RWPE2 (cell line): ENCODE measurements around the gene LRRC41.
A peak's percentile ranks its signal among the peaks of the same experiment; 100 is the strongest.

Source experiments
- ATAC-seq: fragments of 200-7000 bp; cut with Tn5 transposase; 3 replicates; pipeline ENCODE4 v1.9.1; 2021; ENCODE audit warnings: low read depth
- DNase-seq: peaks from one replicate; pipeline ENCODE4 v3.0.0-alpha.2; 2020; ENCODE audit warnings: low spot score
- H3K27ac ChIP-seq: fragments of 450-650 bp; 2 replicates; pipeline ENCODE4 v1.5.1; 2017; ENCODE audit warnings: mild to moderate bottlenecking; ENCODE audit not compliant: poor library complexity, severe bottlenecking
- H3K27me3 ChIP-seq: fragments of 250-450 bp; sonication (Bioruptor Pico); 2 replicates; pipeline ENCODE4 v1.5.1; 2021; ENCODE audit warnings: mild to moderate bottlenecking, moderate library complexity; ENCODE audit not compliant: insufficient read depth, poor library complexity, severe bottlenecking
- H3K36me3 ChIP-seq: fragments of 250-450 bp; sonication (Bioruptor Pico); 2 replicates; pipeline ENCODE4 v1.5.1; 2020; ENCODE audit warnings: low read depth, mild to moderate bottlenecking, moderate library complexity
- H3K4me1 ChIP-seq: fragments of 250-450 bp; sonication (Bioruptor Pico); 2 replicates; pipeline ENCODE4 v1.5.1; 2021; ENCODE audit warnings: mild to moderate bottlenecking, moderate library complexity; ENCODE audit not compliant: insufficient read depth, poor library complexity, severe bottlenecking
- H3K4me3 ChIP-seq: fragments of 250-450 bp; sonication (Bioruptor Pico); 2 replicates; pipeline ENCODE4 v1.5.1; 2021; ENCODE audit warnings: mild to moderate bottlenecking, moderate library complexity; ENCODE audit not compliant: severe bottlenecking
- H3K9me3 ChIP-seq: fragments of 250-450 bp; sonication (Bioruptor Pico); 2 replicates; pipeline ENCODE4 v1.5.1; 2021; ENCODE audit warnings: mild to moderate bottlenecking, moderate library complexity; ENCODE audit not compliant: severe bottlenecking
- TF ChIP-seq, protein P1 (sequence below): fragments of 450-650 bp; IDR thresholded peaks from one replicate; pipeline ENCODE4 v1.5.1; 2017; ENCODE audit warnings: mild to moderate bottlenecking, moderate library complexity; ENCODE audit not compliant: poor library complexity, severe bottlenecking

The LRRC41 gene

DNA sequence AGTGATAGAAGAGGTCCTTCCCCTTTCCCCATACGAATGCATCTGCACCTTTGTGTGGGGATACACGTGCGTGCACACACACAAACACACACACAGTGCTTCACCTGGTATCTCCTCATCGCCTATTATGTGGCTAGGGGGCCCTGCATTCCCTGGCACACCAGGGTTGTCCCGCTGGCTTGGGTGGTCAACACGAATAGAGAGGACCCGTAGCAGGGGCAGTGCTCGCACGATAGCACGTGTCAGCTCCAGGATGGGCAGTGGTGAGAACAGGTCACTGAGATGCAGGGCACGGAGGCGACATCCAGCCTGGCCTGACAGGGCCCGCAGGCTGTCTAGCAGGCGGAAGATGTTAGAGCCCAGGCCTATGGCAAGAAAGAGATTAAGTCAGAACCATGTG, 22.4 kb downstream of the LRRC41 start:
- no peaks in the 10 kb centered on the region for H3K9me3 ChIP-seq
- H3K36me3 ChIP-seq, result peaks cover 69% of the 10 kb centered on the region
- TF ChIP-seq, protein P1, sequence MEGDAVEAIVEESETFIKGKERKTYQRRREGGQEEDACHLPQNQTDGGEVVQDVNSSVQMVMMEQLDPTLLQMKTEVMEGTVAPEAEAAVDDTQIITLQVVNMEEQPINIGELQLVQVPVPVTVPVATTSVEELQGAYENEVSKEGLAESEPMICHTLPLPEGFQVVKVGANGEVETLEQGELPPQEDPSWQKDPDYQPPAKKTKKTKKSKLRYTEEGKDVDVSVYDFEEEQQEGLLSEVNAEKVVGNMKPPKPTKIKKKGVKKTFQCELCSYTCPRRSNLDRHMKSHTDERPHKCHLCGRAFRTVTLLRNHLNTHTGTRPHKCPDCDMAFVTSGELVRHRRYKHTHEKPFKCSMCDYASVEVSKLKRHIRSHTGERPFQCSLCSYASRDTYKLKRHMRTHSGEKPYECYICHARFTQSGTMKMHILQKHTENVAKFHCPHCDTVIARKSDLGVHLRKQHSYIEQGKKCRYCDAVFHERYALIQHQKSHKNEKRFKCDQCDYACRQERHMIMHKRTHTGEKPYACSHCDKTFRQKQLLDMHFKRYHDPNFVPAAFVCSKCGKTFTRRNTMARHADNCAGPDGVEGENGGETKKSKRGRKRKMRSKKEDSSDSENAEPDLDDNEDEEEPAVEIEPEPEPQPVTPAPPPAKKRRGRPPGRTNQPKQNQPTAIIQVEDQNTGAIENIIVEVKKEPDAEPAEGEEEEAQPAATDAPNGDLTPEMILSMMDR, result no peak
- no peak overlapping the region for H3K4me3 ChIP-seq
- no peaks in the 10 kb centered on the region for H3K27me3 ChIP-seq
- ATAC-seq (no peak), DNase-seq (no peak)
- no peaks in the 10 kb centered on the region for H3K4me1 ChIP-seq
- no peak overlapping the region for H3K27ac ChIP-seq

DNA sequence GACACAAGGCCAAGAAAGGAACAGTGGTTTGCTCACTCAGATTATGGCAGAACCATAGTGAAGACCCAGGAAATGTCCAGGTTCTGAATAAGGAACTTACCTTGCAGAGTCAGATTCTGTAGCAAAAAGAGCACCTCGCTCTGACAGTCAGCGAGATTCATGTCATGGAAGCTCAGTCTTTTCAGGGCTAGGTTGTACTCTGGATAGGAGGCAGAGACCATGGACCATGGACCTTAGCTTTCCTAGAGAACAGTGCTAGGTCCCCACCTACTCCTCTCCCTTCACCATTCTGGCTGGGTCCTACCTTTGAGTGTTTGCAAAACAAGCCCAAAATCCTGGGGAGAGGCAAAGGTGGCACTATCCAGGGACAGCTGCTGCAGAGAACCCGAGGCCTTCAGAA, 23.3 kb downstream of the LRRC41 start:
- no peak overlapping the region for H3K4me3 ChIP-seq
- DNase-seq (no peak), ATAC-seq (no peak)
- no peaks in the 10 kb centered on the region for H3K9me3 ChIP-seq
- TF ChIP-seq, protein P1, result no peak
- no peaks in the 10 kb centered on the region for H3K27me3 ChIP-seq
- peaks cover 69% of the 10 kb centered on the region for H3K36me3 ChIP-seq
- no peaks in the 10 kb centered on the region for H3K4me1 ChIP-seq
- no peak overlapping the region for H3K27ac ChIP-seq

DNA sequence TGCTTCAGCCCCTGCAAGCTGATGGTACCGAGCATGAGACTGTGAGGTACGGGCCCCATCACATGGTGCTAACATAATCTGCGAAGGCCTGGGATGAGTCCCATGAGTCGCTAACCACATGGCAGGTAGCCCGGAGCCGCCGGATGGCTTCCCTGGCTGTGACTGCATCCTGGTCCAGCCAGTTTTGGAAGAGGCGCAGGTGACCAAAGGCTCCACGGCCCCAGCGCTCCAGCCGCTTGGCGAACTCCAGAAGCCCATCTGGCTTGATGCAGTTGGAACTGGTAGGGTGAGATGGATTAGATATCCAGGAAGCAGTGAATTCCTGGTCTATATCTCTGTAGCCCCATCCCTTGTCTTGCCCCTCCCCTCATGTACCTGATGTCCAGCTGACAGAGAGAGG, 24.6 kb downstream of the LRRC41 start:
- no peak overlapping the region for H3K4me3 ChIP-seq
- H3K27ac ChIP-seq, result no peak overlapping the region
- peaks cover 74% of the 10 kb centered on the region for H3K36me3 ChIP-seq
- H3K4me1 ChIP-seq, result no peaks in the 10 kb centered on the region
- DNase-seq, result no peak
- TF ChIP-seq, protein P1, result no peak
- no peaks in the 10 kb centered on the region for H3K9me3 ChIP-seq
- ATAC-seq, result peak; percentile 45
- H3K27me3 ChIP-seq, result no peaks in the 10 kb centered on the region

DNA sequence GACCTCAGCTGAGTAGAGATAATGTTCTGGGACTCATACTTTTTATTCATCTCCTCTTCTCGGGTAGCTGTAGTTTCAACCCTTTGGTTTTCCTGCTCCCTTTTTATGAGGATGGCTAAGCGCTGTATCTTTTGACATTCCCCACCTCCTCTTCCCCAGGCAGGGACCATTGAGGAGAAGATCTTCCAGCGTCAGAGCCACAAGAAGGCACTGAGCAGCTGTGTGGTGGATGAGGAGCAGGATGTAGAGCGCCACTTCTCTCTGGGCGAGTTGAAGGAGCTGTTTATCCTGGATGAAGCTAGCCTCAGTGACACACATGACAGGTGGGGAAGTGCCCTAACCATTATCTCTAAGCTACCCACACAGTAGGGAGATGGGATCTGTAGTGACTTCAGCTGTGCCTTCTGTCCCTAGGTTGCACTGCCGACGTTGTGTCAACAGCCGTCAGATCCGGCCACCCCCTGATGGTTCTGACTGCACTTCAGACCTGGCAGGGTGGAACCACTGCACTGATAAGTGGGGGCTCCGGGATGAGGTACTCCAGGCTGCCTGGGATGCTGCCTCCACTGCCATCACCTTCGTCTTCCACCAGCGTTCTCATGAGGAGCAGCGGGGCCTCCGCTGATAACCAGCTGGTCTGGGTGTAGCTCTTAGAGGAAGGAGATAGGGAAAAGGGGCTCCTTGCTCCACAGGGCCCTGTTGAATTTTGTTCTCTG, 25.6 kb downstream of the LRRC41 start:
- no peak for ATAC-seq
- no peaks in the 10 kb centered on the region for H3K27me3 ChIP-seq
- DNase-seq, result no peak
- H3K4me3 ChIP-seq, result no peak overlapping the region
- no peak overlapping the region for H3K27ac ChIP-seq
- TF ChIP-seq, protein P1, result no peak
- H3K4me1 ChIP-seq, result no peaks in the 10 kb centered on the region
- no peaks in the 10 kb centered on the region for H3K9me3 ChIP-seq
- H3K36me3 ChIP-seq, result peaks cover 84% of the 10 kb centered on the region

DNA sequence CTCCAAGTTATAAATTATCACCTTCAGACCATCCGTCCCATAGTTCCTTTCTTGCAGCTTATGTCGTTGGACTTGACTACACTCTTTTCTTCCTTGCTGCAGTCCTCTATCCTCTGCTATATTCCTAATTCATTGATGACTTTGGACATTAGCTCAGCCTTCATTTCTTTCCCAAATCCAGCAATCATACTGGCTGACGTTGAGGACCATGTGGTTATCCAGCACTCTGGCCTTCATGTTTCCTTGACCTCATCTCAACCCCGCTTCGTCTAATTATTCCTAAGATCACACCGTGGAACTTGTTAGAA, 28.4 kb downstream of the LRRC41 start:
- TF ChIP-seq, protein P1, result no peak
- Histone ChIP-seq H3K9me3 (no peaks in the 10 kb centered on the region), H3K36me3 (peaks cover 95% of the 10 kb centered on the region), H3K4me3 (no peak overlapping the region), H3K4me1 (no peaks in the 10 kb centered on the region), H3K27ac (no peak overlapping the region), H3K27me3 (no peaks in the 10 kb centered on the region)
- no peak for ATAC-seq
- DNase-seq, result no peak
